NK-92 (cell line): ENCODE data around the gene DCST1.
"Not testable (repeated sequence)": the region's sequence is repeated elsewhere in the genome, so short reads cannot be mapped to it uniquely, and the experiment has no call there.

Experiments
- DNase-seq: peaks from one replicate; lab custom pipeline; 2025; ENCODE audit not compliant: unreplicated experiment; lab: John Stamatoyannopoulos, UW

Gene DCST1, protein sequence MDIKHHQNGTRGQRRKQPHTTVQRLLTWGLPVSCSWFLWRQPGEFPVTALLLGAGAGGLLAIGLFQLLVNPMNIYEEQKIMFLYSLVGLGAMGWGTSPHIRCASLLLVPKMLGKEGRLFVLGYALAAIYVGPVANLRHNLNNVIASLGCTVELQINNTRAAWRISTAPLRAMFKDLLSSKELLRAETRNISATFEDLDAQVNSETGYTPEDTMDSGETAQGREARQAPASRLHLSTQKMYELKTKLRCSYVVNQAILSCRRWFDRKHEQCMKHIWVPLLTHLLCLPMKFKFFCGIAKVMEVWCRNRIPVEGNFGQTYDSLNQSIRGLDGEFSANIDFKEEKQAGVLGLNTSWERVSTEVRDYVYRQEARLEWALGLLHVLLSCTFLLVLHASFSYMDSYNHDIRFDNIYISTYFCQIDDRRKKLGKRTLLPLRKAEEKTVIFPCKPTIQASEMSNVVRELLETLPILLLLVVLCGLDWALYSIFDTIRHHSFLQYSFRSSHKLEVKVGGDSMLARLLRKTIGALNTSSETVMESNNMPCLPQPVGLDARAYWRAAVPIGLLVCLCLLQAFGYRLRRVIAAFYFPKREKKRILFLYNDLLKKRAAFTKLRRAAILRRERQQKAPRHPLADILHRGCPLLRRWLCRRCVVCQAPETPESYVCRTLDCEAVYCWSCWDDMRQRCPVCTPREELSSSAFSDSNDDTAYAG

DNA sequence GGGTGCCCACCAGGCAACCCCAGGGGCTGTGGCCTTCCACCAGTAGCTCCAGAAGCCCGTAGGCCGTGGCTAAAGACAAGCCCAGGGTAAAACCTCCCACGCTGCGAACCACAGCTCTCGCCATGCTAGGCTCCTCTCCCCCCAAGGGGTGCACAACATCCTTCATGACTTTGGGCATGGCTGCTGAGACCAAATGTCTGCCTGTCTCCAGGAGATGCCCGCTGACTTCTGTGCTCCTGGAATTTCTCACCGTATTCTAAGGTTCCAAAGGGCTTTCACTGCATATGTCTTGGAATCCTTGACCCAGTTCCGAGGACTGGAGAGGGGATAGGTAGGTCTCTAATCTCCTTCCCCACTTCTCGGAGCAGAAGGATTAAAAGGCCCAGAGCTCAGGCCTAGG, at the start of gene DCST1, which contains the start of gene DCST2:
TSS of gene DCST1 (plus strand) at position 301 of the 400 bp plus-strand sequence. CDS start 213 bp downstream, outside the sequence.
TSS of gene DCST2 (minus strand) at position 258 of the 400 bp plus-strand sequence. CDS start at position 178, 80 bp downstream.
- no peak for DNase-seq

DNA sequence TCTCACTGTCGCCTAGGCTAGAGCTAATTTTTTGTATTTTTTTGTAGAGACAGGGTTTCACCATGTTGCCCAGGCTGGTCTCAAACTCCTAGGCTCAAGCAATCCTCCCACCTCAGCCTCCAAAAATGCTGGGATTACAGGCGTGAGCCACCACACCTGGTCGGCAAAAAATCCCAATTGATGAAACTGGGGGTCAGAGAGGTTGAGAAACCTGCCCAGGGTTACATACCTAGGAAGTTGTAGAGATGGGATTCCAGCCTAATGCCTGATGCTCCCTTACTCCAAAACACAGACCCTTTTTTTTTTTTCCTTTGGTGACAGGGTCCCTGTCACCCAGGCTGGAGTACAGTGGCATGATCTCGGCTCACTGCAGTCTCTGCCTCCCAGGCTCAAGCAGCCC, 46.9 kb upstream of the DCST1 start:
- not testable (repeated sequence) for DNase-seq

DNA sequence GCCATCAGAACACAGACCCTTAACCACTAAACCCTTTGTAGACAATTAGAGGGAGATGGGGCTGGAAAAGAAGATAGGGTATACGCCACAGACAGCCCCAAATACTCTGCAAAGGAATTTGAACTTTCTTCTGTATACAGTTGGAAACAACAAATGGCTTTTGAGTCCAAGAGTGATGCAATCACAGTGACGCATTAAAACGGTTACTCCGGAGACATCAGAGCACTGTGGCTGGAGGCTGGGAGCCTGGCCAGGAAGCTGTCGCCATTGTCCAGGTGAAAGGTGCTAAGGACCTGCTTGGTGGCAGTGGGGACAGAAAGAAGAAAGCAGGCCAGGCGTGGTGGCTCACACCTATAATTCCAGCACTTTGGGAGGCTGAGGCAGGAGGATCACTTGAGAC, 46.3 kb upstream of the DCST1 start:
- DNase-seq: no peak

DNA sequence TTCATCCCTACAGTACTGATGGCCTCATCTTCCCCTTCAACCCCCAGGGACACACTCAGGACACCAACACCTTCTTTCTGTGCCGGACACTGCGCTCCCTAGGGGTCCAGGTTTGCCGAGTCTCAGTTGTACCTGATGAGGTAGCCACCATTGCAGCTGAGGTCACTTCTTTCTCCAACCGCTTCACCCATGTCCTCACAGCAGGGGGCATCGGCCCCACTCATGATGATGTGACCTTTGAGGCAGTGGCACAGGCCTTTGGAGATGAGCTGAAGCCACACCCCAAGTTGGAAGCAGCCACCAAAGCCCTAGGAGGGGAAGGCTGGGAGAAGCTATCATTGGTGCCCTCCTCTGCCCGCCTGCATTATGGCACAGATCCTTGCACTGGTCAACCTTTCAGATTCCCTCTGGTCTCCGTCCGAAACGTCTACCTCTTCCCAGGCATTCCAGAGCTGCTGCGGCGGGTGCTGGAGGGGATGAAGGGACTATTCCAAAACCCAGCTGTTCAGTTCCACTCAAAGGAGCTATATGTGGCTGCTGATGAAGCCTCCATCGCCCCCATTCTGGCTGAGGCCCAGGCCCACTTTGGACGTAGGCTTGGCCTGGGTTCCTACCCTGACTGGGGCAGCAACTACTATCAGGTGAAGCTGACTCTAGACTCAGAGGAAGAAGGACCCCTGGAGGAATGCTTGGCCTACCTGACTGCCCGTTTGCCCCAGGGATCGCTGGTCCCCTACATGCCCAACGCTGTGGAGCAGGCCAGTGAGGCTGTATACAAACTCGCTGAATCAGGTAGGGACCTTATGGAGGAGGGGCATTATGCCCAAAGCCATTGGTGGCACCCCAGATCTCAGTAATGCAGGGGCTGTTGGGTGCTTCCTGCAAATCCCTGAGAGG, 45.3 kb upstream of the DCST1 start:
- DNase-seq: no peak

DNA sequence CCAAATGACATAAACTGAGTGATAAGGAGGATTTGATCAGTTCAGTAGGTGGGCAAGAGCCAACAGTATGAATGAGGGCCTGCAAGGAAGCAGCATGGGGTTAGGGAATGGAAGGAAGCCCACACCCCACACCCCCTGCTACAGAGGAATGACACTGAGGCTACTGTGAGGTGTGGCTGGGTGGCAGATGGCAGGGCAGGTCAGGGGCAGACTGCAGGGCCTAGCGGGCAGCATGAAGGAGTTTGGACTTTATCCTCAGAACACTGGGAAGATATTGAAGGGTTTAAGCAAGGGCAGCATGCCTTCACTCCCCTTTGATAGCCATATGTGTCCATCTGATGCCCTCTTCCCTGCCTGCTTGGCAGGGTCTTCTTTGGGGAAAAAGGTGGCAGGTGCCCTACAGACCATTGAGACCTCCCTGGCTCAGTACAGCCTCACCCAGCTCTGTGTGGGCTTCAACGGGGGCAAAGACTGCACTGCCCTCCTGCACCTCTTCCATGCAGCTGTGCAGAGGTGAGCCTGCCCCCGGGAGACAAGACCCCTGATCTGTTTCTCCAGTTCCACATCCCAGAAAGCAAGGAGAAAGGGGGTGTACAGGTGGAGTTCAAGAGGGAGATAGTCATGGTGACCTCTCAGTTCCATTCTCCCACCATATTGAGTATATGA, 44.3 kb upstream of the DCST1 start:
- DNase-seq: no peak

DNA sequence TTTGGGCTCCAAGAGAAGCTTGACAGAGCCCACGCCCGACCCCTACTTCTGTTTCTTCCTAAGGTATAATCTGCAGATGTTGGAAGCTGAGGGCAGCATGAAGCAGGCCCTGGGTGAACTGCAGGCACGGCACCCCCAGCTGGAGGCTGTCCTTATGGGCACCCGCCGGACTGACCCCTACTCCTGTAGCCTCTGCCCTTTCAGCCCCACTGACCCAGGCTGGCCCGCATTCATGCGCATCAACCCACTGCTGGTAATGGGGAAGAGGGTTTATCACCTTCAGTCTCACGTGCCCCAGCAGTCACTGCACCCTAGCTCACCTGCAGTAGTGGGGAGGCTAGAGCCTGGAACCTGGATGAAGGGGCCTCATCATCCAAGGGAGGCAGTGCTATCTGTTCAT, 43.3 kb upstream of the DCST1 start:
- DNase-seq: no peak

DNA sequence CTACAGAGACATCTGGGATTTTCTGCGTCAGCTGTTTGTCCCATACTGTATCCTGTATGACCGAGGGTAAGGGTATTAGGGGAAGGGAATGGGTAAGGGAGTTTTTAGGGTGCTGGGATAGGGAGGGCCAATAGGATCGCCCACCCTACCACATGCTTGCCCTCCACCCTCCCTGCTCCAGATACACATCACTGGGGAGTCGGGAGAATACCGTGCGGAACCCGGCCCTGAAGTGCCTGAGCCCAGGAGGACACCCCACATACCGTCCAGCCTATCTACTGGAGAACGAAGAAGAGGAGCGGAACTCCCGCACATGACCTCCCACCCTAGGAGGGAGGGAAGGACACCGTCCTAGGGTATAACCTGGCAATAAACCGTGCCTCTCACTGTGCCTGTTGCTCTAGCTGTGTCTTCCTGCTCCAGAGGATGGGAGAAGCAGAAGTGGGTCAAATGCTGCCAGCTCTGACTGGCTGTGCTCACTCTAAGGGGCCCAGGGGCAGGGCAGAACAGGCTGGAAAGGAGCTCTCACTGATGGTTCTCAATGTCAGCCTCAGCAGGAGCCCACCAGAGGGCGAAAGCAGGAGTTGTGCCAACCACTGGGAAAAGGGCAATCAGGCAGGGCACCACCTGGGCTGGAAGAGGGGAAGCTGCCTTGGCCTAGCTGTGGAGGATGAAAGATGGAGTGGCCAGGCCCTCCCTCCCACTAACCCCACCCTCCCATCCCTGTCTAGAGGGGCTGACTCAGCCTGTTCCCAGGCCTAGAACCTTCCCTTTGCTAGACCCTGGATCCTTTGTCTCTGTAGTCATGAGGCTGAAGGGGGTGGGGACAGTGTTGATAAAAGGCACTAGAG, 40.7 kb upstream of the DCST1 start:
- no peak for DNase-seq

DNA sequence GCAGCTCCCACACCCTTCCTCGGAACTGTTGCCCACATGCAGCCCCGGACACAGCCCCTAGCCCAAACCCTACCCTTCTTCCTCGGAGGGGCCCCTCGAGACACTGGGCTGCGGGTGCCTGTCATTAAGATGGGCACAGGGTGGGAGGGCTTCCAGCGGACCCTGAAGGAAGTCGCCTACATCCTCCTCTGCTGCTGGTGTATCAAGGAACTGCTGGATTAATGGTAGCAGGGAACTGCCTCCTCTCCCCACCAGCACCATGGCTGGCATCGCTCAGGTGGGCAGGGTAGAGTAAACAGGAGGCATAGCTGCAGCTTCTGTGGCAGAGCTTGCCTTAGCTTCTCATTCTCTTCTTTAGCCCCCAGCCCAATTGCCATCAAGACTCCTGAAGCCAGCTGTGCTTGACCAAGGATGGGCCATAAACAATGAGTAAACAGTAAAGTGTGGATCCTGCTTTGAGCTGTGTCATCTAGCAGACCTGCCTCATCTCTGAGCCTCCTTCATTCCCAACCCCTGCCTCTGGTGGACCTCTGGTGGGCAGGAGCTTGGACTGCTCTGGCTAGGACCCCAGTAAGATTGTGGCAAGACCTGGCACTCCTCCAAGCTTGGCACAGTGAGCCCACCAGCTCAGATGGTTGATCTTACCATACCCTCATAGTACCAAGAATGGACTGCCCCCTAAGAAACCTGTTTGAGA, 39.9 kb upstream of the DCST1 start, which contains the start of gene LENEP:
TSS of gene LENEP (plus strand) at position 15 of the 697 bp plus-strand sequence. CDS start at position 37, 22 bp downstream.
- DNase-seq: no peak

DNA sequence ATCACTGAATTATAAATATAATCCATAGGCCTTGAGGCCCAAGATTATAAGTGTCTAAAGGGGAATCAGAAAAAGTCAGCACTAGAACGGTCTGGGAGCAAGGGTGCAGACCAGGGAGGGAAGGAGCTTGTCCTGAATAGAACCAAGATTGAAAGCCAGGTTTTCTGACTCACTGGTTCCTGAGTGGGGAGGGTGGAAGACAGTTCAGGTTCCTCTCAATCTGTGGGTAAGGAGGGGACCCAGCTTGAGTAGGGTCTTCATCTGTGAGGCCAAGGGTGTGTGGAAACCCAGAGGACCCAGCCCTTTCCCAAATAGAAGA, 39.4 kb upstream of the DCST1 start:
- no peak for DNase-seq

DNA sequence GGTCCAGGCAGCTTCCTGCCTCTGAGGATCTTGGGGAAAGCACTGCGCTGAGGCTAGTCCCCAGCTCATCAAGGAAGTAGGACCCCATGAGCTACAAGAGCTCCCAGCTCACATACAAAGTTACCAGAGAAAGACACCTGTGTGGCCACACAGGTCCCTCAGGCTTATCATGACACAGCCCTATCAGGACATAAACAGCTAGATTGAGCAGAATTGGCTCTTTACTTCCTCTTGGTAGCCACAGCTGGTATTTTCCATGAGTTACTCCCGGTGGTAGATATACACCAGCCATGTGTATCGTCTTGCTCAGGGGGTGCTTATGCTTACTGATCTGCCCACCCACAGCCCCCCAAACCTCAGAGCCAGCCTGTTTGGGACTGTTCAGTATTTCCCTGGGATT, 39.0 kb upstream of the DCST1 start:
- no peak for DNase-seq

DNA sequence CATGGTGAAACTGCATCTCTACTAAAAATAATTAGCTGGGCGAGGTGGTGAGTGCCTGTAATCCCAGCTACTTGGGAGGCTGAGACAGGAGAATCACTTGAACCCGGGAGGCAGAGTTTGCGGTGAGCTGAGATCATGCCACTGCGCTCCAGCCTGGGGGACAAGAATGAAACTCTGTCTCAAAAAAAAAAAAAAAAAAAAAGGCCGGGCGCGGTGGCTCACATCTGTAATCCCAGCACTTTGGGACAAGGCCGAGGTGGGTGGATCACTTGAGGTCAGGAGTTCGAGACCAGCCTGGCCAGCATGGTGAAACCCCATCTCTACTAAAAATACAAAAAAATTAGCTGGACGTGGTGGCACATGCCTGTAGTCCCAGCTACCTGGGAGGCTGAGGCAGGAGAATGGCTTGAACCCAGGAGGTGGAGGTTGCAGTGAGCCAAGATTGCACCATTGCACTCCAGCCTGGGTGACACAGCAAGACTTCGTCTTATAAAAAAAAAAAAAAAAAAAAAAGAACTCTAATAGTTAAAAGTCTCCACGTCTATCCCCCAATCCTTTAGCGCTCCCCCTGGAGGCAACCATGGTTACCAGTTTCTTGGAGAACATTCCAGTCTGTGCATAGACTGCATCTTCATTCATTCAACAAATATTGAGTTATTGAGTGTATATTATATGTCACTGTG, 38.2 kb upstream of the DCST1 start:
- DNase-seq: not testable (repeated sequence)

DNA sequence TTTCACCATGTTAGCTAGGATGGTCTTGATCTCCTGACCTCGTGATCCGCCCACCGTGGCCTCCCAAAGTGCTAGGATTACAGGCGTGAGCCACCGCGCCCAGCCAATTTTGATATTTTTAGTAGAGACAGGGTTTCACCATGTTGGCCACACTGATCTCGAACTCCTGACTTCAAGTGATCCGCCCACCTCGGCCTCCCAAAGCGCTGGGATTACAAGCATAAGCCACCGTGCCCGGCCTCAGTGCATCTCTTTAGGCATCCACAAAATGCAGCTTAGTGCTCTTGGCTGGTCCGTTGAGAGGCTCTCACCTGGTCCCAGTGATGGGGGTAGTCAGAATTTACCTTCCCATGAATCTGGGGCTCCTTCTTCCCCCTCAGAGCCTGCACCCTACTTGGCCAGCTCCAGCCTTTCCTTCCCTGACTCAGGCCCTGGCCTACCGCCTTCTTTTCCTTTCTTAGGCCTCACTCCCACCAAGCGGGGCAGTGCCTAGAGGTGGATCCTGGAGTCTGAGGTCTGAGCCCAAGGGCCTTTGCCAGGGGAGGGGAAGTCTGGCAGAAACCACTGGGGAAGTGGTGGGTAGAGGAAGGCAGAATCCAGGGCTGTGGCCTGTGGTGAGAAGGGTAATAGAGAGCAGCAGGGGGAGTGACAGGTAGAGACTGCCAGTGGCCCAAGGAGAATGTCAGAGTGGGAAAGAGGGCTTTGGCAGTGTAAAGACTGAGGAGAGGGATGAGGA, 36.5 kb upstream of the DCST1 start:
- no peak for DNase-seq

DNA sequence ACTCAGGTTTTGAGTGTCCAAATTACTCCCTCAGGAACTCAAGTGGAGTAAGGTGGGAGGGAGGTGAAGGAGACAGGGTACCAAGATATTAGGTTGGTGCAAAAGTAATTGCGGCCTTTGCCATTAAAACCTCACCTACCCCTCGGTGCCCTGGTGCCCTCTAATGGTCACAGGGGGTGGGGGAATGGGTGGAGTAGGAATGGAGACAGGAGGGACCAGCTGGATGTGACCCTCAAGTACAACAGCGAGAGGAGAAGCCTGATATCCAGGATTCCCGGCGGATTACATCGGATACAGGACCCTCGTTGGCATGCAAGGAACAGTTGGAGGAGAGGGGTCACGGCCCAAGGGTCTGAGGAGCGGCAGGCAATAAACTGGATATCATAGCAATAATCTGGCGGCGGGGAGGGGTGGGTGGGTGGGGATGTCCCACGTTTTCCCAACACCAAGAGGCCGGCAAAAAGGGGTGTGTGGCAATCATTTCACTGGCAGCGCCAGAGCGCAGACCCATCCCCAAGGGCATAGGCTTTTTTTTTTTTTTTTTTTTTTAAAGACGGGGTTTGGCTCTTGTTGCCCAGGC, 35.3 kb upstream of the DCST1 start:
- DNase-seq: no peak

DNA sequence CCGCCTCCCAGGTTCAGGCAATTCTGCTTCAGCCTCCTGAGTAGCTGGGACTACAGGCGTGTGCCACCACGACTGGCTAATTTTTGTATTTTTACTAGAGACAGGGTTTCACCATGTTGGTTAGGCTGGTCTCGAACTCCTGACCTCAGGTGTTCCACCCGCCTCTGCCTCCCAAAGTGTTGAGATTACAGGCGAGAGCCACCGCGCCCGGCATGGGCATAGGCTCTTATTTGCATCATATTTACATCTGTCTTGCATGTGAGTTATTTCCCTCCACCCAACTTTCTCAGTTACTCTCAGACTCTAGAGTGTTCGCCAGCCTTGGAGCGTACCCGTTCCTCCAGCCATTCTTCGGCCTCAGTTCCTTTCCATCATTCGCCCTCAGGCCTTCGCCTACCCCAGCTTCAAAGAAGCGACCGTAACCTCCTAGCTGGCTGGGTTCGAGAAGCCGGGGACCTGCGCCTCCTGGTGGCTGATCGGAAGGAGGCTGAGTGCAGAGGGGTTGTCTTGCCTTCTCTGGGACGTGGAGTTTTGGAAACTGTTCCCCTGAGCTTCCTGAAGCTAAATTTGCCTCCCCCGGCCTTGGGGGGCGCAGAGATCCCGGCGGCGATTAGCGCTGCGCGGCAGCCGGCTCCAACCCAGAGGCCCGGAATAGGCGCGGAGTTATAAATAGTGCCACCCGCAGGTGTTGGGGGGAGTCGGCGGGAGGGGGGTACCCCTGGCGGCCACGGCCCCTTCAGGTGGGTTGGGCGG, 34.6 kb upstream of the DCST1 start:
- DNase-seq: no peak

DNA sequence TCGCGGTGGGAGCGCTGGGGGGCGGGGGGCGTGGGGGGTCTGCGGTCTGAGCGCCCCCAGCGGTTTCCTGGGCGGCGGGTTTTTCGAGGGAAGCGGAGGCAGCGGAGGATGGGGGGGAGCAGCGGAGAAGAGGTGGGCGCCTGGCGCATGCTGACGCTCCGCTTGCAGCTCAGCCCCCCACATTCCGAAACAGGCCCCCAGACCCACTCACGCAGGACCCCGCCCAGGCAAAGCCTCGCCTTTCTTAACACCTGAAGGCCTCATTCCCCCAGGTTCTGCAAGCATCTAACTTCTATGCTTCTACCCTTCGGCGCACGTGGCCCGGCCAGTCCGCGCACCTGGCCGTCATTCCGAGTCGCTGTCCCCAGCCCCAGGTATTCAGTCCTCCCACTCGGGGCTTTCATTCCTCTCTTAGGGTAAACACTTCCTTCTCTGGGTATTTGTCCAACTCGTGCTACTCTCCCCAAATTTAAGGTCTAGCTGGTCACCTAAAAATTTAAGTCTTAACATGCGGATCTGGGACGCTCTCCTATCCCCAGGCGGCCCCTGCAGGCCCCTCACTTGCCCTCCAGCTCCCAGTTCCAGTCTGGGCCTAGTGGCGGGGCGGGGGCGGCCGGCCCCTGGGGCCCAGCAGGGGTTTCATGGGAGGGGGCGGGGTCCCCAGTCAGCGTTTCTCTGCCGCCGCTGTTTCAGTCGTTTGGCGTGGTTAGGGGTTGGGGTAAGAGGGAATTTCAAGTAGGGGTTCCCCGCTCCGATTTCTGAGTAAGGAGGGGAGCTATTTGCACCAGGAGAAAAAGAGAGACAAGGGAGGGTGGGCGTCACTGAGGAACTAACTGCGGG, 33.8 kb upstream of the DCST1 start:
- no peak for DNase-seq

DNA sequence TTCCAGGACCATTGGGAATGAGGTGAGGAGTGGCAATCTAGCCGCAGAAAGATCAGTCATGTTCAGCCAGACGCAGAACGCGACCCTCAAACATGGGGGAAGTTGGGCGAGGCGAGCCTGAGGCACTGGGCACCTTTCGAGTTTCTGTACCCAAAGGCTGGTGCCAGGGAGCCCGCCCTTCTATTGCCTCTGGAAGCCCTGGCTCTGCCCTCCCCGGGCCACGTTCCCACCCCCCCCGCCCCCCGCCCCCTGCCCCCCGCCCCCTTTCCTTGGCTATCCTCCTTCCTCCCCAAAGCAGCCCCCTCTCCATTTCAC, 33.3 kb upstream of the DCST1 start:
- DNase-seq: no peak
